Thyroid gland (tissue), 4 donors: Measurements from ENCODE around the gene OR52N5. TPM values are rescaled to one million over a fixed set of nuclear protein-coding genes. Genes with fewer than 3 reads are reported as not detected.

ENCODE experiments used
- DNase-seq, 2 donors: peaks; one replicate each; pipeline ENCODE4 v3.0.0-alpha.2; 2019
- H3K27ac ChIP-seq, 3 donors: fragments of 200-600 bp; sonication (generic); 1 replicate in 2 of 3; 2 replicates in 1 of 3; pipeline ENCODE4 v1.5.1; 2016 to 2019; ENCODE audit warnings: mild to moderate bottlenecking in 1 of 3, moderate library complexity in 1 of 3
- H3K27me3 ChIP-seq: fragments of 200-600 bp; sonication (generic); one replicate; pipeline ENCODE4 v1.5.1; 2019
- H3K36me3 ChIP-seq, 2 donors: fragments of 200-600 bp; sonication (generic); one replicate each; pipeline ENCODE4 v1.5.1; 2016 to 2019
- H3K4me1 ChIP-seq, 2 donors: fragments of 200-600 bp; sonication (generic); one replicate each; pipeline ENCODE4 v1.5.1; 2017 to 2019
- H3K4me3 ChIP-seq, 3 donors: fragments of 200-600 bp; sonication (generic); replicated peaks in 1 of 3; 1 replicate in 2 of 3; 2 replicates in 1 of 3; pipeline ENCODE4 v1.5.1; 2016; ENCODE audit warnings: mild to moderate bottlenecking in 1 of 3
- H3K9me3 ChIP-seq: fragments of 200-600 bp; sonication (generic); one replicate; pipeline ENCODE4 v1.5.1; 2017
- CTCF ChIP-seq, 6 experiments: fragments of 200-600 bp in 3 of 6; fragments of 450-650 bp in 3 of 6; sonication (generic) in 3 of 6; IDR thresholded peaks; one replicate each; pipeline ENCODE4 v1.5.1; 2016 to 2019; ENCODE audit warnings: antibody characterized with exemption in 6 of 6, mild to moderate bottlenecking in 2 of 6, inconsistent platforms in 1 of 6, moderate library complexity in 1 of 6
- POLR2A ChIP-seq, 2 donors: fragments of 450-650 bp; IDR thresholded peaks; one replicate each; pipeline ENCODE4 v1.6.1; 2017; ENCODE audit warnings: antibody characterized with exemption in 2 of 2, mild to moderate bottlenecking in 2 of 2, moderate library complexity in 1 of 2
- WGBS, 2 donors: methylation state at CpG; one replicate each; pipeline ENCODE4 v1.1.5; 2017; 5-methylcytosine and 5-hydroxymethylcytosine counted together
- intact Hi-C: fragments of 100-400 bp; cut with DNase I; formaldehyde crosslinking; loops from one replicate; pipeline ENCODE4 v1.15.1; 2023
- total RNA-seq, 4 donors: library from RNA; depleted of rRNA; stranded (reverse); fragments of >200 nt; gene quantifications; one replicate each; pipeline ENCODE4 v1.2.3, GENCODE V29; 2016

Gene OR52N5
- total RNA-seq, 4 donors from 2014 or later = not detected

- no peaks in the 10 kb centered on the region for H3K4me1 ChIP-seq
- no peak overlapping the region for H3K27ac ChIP-seq
- intact Hi-C loops = no loop called here
- WGBS, 2 donors = 84% methylated on average over 3 of the region's 3 CpGs
- H3K4me3 ChIP-seq = no peak overlapping the region
- H3K36me3 ChIP-seq = no peaks in the 10 kb centered on the region
- H3K9me3 ChIP-seq = no peaks in the 10 kb centered on the region
- no peaks in the 10 kb centered on the region for H3K27me3 ChIP-seq
- DNase-seq = no peak
- TF ChIP-seq POLR2A (IDR thresholded peaks at IDR 0.05) = no peak
- no peak for TF ChIP-seq CTCF (IDR thresholded peaks at IDR 0.05)
These were observed 33.3 kb downstream of the OR52N5 start for GRCh38 chr11:5749836-5750235.

- no peak overlapping the region for H3K4me3 ChIP-seq
- no peaks in the 10 kb centered on the region for H3K27me3 ChIP-seq
- no peak for TF ChIP-seq POLR2A (IDR thresholded peaks at IDR 0.05)
- TF ChIP-seq CTCF (IDR thresholded peaks at IDR 0.05) = no peak
- WGBS, 2 donors = 77 to 86% methylated on average over 3 of the region's 3 CpGs
- intact Hi-C loops = no loop called here
- no peak for DNase-seq
- H3K4me1 ChIP-seq = no peaks in the 10 kb centered on the region
- no peaks in the 10 kb centered on the region for H3K9me3 ChIP-seq
- no peaks in the 10 kb centered on the region for H3K36me3 ChIP-seq
- H3K27ac ChIP-seq = no peak overlapping the region
These were observed 36.5 kb downstream of the OR52N5 start for GRCh38 chr11:5746614-5747013.

GRCh38 chr11:5738431-5738830 is 44.7 kb downstream of the OR52N5 start:
- no peak overlapping the region for H3K27ac ChIP-seq
- H3K4me1 ChIP-seq = no peaks in the 10 kb centered on the region
- no peaks in the 10 kb centered on the region for H3K27me3 ChIP-seq
- WGBS, 2 donors = 61 to 69% methylated on average over 1 of the region's 1 CpG
- TF ChIP-seq POLR2A (IDR thresholded peaks at IDR 0.05) = no peak
- TF ChIP-seq CTCF (IDR thresholded peaks at IDR 0.05) = no peak
- intact Hi-C loops = no loop called here
- DNase-seq = no peak
- H3K36me3 ChIP-seq = no peaks in the 10 kb centered on the region
- no peak overlapping the region for H3K4me3 ChIP-seq
- no peaks in the 10 kb centered on the region for H3K9me3 ChIP-seq

GRCh38 chr11:5737670-5738392 is 45.3 kb downstream of the OR52N5 start:
- Histone ChIP-seq H3K9me3 (no peaks in the 10 kb centered on the region), H3K27me3 (no peaks in the 10 kb centered on the region), H3K4me3 (no peak overlapping the region), H3K36me3 (no peaks in the 10 kb centered on the region), H3K27ac (no peak overlapping the region), H3K4me1 (no peaks in the 10 kb centered on the region)
- no peak for DNase-seq
- TF ChIP-seq CTCF (IDR thresholded peaks at IDR 0.05) (no peak), POLR2A (IDR thresholded peaks at IDR 0.05) (no peak)
- intact Hi-C loops = no loop called here
- 79 to 87% methylated on average over 6 of the region's 6 CpGs for WGBS, 2 donors

- no peaks in the 10 kb centered on the region for H3K36me3 ChIP-seq
- H3K27ac ChIP-seq = no peak overlapping the region
- no peak for DNase-seq
- no peak overlapping the region for H3K4me3 ChIP-seq
- H3K4me1 ChIP-seq = no peaks in the 10 kb centered on the region
- intact Hi-C loops = no loop called here
- TF ChIP-seq CTCF (IDR thresholded peaks at IDR 0.05) (no peak), POLR2A (IDR thresholded peaks at IDR 0.05) (no peak)
- no peaks in the 10 kb centered on the region for H3K9me3 ChIP-seq
- H3K27me3 ChIP-seq = no peaks in the 10 kb centered on the region
These were observed 46.1 kb downstream of the OR52N5 start for GRCh38 chr11:5737091-5737490.
